NCI-H69 (cell line): ENCODE results near the gene KLK14.

Source experiments
- DNase-seq: peaks from one replicate; lab custom pipeline; 2025; lab: John Stamatoyannopoulos, UW

Gene KLK14

GRCh38 chr19:51108066-51108804 is 25.5 kb upstream of the KLK14 start, which contains the start of gene CTU1:
Gene CTU1, minus strand, starts transcription at chr19:51108409. Its CDS starts 3,840 bp downstream, at chr19:51104569.
- peak; percentile 99 for DNase-seq

- no peak for DNase-seq
These were observed 24.8 kb upstream of the KLK14 start for GRCh38 chr19:51107406-51108065.

- DNase-seq: no peak
These were observed 21.2 kb upstream of the KLK14 start for GRCh38 chr19:51103926-51104341.

GRCh38 chr19:51102991-51103390 is 20.3 kb upstream of the KLK14 start:
- DNase-seq: no peak

- DNase-seq: no peak
These were observed 18.6 kb upstream of the KLK14 start for GRCh38 chr19:51101171-51101865.

GRCh38 chr19:51100601-51101000 is 17.9 kb upstream of the KLK14 start:
- no peak for DNase-seq

GRCh38 chr19:51099047-51099382 is 16.3 kb upstream of the KLK14 start:
- DNase-seq: no peak

- DNase-seq: no peak
These were observed 15.8 kb upstream of the KLK14 start for GRCh38 chr19:51098365-51099046.

- DNase-seq: no peak
These were observed 15.1 kb upstream of the KLK14 start for GRCh38 chr19:51097796-51098195.

GRCh38 chr19:51097166-51097738 is 14.6 kb upstream of the KLK14 start:
- DNase-seq: peak; percentile 62

- no peak for DNase-seq
These were observed 13.9 kb upstream of the KLK14 start for GRCh38 chr19:51096473-51097165.

GRCh38 chr19:51094696-51095279 is 12.1 kb upstream of the KLK14 start:
- peak; percentile 57 for DNase-seq

GRCh38 chr19:51093510-51094345 is 11.0 kb upstream of the KLK14 start:
- no peak for DNase-seq

- DNase-seq: peak; percentile 56
These were observed 10.4 kb upstream of the KLK14 start for GRCh38 chr19:51093101-51093500.

- DNase-seq: peak; percentile 87
These were observed 9.5 kb upstream of the KLK14 start for GRCh38 chr19:51091895-51092873.

- no peak for DNase-seq
These were observed 8.4 kb upstream of the KLK14 start for GRCh38 chr19:51091126-51091525.

GRCh38 chr19:51090471-51090870 is 7.8 kb upstream of the KLK14 start:
- no peak for DNase-seq

GRCh38 chr19:51089786-51090185 is 7.1 kb upstream of the KLK14 start:
- DNase-seq: no peak
